Frontal cortex (tissue), 4 donors: ENCODE data around the gene TAF11. TPM values are rescaled to one million over a fixed set of nuclear protein-coding genes. Genes with fewer than 3 reads are reported as not detected.
"Not testable (repeated sequence)": the region's sequence is repeated elsewhere in the genome, so short reads cannot be mapped to it uniquely, and the experiment has no call there.

Experiments
- DNase-seq, 2 donors: peaks; one replicate each; pipeline ENCODE4 v3.0.0; 2012; ENCODE audit warnings: low spot score in 2 of 2
- FAIRE-seq: peaks from 2 replicates; lab custom pipeline; 2012; peaks lifted over from hg19 to GRCh38; lab: Jason Lieb, UNC
- total RNA-seq: library from RNA; depleted of rRNA; stranded (reverse); fragments of >200 nt; gene quantifications from one replicate; pipeline ENCODE4 v1.2.3, GENCODE V29; 2014
- donor health status: control.
- donor health status: control.
- donor health status: control.

The TAF11 gene, protein sequence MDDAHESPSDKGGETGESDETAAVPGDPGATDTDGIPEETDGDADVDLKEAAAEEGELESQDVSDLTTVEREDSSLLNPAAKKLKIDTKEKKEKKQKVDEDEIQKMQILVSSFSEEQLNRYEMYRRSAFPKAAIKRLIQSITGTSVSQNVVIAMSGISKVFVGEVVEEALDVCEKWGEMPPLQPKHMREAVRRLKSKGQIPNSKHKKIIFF
- total RNA-seq: 32.2 TPM

DNA sequence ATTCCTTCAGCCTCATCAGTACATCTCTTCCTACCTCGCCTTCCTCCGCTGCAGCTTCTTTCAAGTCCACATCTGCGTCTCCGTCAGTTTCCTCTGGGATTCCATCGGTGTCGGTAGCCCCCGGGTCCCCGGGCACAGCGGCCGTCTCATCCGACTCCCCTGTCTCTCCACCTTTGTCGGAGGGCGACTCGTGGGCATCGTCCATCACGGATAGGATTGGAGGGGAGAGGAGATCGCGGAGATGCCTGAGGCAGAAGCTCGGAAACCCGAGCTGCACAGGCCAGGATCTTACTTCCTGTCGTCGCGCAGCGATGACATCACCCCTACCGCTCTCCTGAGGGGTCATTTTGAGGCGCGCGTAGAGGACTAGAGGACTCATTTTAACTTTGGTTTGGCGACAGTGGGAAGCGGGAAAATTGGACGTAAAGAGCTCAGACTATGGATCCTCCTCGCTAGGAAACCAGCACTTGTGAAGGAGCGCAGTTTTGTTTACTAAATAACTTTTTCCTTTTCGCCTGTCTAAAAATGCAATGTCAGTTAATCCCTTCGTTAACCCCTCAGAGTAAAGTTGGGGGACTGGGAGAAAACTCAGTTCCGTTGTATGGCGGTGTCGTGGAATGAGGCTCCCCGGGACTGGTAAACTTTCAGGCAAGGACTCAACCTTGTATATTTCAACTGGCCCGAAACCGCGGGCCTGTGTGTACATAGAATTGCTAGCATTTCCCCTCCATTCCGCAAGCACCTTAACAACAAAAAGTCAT, at the start of gene TAF11:
TSS of gene TAF11 (minus strand) at position 290 of the 761 bp plus-strand sequence. CDS start at position 205, 85 bp downstream.
- FAIRE-seq (no peak), DNase-seq (peak; percentile 57 to 76)

DNA sequence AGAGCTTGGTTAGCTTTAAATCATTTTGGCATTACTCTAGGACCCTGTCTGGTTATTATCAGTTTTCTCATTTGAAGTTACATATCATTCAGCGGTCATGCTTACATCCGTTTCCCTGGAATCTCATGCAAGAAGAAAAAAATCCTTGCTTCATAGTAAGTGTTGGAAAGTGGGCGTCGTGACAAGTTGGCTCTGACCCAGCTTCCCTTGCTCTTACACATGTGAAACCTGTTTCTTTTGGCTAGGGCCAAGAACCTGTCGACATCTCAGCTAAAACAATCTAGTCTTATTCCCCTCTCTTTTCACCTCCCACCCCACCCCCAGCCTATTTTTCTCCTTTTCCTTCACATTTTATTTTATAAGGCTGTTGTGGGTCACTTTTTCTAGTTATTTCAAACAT, 46.7 kb upstream of the TAF11 start:
- FAIRE-seq (no peak), DNase-seq (peak in 1 of 2 donors; percentile 43)

DNA sequence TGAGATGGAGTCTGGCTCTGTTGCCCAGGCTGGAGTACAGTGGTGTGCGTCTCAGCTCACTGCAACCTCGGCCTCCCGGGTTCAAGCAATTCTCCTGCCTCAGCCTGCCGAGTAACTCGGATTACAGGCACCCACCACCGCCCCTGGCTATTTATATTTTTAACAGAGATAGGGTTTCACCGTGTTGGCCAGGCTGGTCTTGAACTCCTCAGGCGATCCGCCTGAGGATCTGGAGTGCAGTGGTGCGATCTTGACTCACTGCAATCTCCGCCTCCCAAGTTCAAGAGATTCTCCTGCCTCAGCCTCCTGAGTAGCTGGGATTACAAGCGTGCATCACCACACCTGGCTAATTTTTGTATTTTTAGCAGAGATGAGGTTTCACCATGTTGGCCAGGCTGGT, 44.4 kb upstream of the TAF11 start:
- DNase-seq, FAIRE-seq: not testable (repeated sequence)

DNA sequence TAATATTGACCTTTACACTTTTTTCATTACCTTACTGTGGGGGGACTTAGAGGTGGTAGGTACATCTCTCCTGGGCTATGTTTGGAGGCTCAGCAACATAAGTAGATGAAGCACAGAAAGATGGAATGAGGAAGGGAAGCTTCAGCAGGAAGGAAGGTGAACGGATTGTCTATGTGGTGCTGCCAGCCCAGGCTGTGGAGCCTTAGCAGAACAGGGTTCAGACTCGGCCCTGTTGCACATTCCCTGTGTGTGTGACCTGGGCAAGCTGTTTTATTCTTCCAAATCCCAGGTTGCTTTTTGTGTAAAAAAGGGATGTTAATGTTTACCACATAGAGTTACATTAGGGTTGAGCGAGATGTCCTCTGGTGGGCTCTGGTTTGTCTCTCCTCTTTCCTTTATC, 42.4 kb upstream of the TAF11 start:
- no peak for FAIRE-seq

DNA sequence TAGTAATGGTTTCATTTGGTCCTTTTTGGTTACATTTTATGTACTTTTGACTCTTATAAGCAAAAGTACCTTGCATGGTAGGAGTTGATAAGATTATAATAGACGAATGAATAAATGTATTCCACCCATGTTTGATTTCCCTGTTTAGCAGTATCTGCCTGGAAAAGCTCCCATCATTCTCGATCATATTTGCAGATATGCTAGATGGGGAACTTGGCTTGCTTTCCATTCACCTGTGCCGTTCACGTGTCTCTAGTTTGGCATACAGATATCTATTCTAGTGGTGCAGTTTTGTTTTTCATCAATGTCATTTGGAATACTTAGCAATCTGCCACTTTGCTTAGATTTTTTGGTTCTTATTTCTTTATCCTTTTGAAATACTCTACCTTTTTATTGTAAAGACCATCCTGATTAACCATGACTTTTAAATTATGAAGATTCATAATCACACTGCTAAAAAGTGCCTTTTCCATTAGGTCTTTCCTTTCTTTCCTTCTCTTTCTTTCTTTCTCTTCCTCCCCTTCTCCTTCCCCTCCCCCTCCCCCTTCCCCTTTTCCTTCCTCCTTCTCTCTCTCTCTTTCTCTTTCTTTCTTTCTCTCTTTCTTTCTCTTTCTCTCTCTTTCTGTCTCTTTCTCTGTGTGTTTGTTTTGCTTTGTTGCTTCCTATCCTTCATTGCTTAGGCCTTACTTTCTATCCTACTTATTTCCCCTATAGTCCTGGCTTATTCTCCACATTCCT, 41.6 kb upstream of the TAF11 start:
- FAIRE-seq (no peak), DNase-seq (no peak)

More for the DNA sequence above, 42.4 kb upstream of the TAF11 start:
- no peak for DNase-seq

DNA sequence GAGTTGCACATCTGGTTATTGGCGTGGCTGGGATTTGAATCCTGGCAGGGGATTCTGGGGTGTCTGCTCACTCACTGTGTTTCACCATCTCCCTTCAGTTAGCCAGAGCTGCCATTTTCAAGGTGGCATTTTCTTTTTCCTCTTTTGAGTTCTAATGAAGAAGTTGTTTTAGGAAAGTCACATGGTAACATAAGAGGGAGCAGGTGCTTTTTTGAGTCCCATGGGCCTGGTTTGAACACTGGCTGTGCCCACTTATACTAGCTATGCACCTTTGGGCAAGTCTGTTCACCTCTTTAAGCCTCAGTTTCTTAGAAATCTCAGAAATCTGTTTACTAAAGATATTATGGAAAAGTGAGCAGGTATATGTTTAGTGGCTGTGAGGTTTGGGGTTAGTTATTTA, 40.9 kb upstream of the TAF11 start:
- FAIRE-seq: no peak

DNA sequence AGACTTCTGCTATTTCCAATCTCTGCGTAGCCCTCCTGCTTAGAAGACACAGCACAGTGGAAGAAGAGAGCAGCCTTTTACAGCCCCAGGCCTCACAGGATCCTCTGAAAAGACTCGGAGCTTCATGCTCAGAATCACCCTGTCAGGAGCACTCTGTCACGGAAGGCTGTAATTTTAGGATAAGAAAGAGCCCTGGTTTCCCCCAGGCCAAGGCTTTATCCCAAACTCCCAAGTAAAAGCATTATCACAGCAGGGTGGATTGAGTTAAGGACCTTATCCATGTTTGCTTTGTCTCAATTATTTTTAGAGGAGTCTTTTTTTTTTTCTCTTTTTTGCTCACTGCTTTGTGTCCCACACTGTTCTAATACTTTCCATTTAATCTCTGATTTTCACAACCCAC, 40.4 kb upstream of the TAF11 start:
- no peak for FAIRE-seq
- DNase-seq: no peak

More for the DNA sequence above, 40.9 kb upstream of the TAF11 start:
- DNase-seq: no peak

DNA sequence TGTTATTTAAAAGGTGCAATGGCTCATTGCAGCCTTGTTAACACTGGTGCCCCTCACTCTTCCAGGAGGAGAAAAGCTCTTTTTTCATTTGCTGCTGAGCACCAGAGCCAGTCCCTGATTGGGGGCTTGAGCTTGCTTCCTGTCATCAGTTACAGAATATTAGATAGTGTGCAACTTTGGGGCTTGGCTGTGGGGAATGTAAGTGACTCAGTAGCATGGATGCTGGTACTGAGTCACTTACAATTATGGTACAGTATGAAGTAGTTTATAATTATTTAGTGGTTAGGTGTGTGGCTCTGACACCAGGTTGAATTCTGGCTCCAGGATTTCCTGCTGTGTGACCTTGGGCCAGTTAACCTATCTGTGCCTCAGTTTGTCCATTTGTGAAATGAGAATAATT, 38.8 kb upstream of the TAF11 start:
- no peak for FAIRE-seq
- no peak for DNase-seq

DNA sequence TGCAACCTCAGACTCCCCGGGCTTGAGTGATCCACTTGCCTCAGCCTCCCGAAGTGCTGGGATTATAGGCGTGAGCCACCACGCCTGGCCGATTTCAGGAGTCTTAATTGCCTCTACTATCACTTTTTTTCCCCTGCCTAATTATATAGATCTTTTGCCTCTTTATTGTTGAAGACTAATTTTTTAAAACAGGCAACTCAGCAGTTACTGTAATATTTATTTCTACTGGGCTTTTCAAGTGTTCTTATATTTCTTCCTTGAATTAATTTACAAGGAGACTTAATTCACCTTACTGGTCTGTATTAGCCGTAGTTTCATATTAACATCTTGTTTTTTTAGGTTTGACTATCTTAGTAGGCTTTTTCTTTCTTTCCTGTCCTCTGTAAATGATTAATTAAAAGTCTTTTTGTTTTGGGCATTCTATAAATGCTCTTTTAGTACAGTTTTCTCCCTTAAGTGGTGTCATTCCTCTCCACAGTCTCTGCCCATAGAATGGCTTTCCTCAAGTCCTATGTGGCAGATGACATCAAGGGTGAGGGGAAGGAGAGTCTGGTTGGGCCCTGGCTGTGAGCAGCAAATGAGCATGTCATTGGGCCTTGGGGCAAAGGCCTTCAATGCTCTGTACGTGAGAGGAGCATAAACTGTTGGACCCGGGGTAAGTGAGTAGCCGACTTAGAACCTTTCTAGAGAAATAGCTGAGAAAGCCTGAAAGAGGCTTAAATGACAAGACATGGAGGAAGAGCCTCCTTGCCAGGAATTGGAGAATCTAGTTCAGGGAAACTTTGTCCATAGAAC, 37.2 kb upstream of the TAF11 start:
- FAIRE-seq: no peak
- no peak for DNase-seq

DNA sequence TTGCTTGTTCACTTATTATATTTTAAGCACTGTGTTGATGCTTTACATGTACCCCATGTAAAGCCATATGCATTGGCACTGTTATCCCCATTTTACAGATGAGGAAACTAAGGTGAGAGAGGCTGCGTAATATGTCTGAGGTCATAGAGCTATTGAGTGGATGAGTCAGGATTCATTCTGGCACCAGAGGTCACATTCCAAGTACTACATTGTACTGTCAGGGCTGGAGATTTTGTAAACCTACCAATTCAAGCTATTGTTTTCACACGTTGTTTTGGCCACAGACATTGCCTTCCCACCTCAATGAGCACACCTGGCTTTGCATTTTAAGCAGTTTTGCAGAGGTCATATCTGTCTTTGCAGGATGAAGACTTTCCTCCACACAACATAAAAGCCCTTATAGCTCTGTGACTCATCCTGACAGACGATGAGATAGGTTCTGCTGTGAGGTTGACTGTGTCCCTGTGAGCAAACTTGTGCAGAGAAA, 34.4 kb upstream of the TAF11 start:
- no peak for FAIRE-seq
- no peak for DNase-seq

DNA sequence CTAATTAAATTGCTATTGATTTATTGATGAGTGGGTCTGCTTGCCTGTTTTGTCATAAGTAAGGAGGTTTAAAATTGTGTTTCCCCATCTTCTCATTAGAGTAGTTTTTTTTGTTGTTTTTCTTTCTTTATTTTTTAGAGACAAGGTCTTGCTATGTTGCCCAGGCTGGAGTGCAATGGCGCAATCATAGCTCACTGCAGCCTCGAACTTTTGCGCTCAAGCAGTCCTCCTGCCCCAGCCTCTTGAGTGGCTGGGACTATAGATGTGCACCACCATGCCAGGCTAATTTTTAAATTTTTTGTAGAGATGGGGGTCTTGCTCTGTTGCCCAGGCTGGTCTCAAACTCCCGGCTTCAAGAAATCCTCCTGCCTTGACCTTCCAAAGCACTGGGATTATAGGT, 32.3 kb upstream of the TAF11 start:
- FAIRE-seq: no peak

DNA sequence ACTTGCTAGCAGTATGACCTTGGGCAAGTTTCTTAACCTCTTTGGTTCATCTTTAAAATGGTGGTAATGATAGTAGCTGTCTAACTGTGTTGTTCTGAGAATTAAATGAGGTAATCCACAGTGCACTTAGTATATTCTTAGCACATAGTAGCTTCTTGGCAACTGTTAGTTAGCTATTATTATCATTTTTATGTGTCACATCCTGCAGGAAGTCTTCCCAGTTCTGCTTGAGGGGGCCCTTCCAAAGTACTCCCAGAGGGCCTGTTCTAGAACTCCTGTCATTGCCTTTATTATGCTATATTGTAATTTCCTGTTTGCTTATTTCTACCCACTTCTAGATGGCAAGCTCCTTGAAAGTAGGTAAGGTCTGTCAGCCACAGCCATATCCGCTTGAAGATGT, 31.8 kb upstream of the TAF11 start:
- DNase-seq (no peak), FAIRE-seq (no peak)

More for the DNA sequence above, 32.3 kb upstream of the TAF11 start:
- no peak for DNase-seq

DNA sequence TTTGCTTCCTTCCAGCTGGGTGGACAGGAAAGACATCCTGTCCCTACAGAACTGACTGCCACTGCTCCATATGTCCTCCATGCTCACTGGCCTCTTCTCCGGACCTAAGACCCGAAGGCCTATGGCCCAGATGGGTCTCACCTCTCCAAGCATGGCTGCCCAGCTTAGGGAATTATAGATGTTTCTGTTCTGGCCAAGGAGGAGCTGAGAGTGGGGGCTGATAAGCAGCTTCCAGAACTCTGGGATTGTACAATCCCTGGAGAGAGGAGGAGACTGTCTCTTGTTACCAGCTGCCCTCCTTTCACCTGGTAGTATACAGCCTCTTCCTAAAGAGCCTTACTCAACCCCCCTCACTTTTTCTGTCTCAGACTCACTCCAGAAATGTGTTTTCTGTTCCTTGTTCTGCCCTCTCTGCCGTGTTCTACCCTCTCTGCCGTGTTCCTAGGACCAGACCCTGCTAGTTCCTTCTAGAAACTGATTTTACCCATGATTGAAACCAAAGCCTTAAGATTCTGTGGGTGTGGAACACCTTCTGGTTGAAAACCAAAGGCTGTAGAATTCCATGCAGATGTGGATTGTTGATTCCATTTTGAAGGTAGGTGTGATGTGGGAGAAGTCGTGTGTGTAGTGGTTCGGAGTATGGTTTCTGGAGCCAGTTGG, 29.9 kb upstream of the TAF11 start:
- no peak for FAIRE-seq
- DNase-seq: no peak

DNA sequence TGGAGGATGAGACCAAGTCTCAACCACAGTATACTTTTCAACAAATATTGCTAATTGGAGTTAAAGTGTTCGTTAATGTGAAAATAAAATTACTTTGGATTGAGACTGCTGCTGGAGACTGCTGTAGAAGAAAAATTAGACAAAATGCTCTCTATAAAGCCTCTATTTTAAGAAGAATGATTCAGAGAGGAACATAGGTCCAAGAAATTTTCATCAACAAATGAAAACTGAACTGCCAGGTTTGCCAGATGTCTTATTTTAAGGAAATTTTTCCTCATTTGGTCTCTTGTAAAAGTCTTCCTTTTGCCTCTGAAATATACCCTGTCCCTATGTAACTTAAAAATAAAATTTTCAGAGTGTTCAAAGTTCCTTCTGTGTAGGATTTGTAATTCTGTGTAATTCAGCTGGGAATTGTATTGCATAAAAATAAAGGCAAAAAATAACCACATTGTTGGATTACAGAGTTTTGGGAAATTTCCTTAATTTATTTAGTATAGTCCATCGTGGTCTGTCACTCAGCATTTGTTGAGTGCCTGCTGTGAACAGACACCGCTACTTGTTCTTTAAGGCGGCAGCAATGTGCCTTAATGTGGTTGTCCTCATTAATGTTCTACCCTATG, 28.6 kb upstream of the TAF11 start:
- FAIRE-seq: no peak
- DNase-seq: no peak

DNA sequence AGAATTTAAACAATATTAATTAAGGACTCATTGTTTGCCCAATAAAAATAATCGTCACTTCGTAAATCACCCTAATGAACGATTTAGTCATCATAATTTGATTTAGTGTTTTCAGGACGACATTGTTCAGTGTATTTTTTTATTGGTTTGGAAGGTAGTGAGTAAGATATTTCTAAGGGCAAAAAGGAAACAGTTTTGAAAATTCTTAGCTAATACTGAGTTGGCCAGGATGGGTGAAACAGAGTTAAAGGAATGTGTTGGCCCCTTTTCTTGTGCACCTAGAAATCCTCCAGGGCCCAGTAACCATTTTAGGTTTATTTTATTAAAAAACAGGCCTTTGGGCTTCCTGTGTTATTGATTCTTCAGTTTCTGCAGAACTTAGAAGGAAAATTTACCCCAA, 26.5 kb upstream of the TAF11 start:
- FAIRE-seq: no peak
- no peak for DNase-seq

DNA sequence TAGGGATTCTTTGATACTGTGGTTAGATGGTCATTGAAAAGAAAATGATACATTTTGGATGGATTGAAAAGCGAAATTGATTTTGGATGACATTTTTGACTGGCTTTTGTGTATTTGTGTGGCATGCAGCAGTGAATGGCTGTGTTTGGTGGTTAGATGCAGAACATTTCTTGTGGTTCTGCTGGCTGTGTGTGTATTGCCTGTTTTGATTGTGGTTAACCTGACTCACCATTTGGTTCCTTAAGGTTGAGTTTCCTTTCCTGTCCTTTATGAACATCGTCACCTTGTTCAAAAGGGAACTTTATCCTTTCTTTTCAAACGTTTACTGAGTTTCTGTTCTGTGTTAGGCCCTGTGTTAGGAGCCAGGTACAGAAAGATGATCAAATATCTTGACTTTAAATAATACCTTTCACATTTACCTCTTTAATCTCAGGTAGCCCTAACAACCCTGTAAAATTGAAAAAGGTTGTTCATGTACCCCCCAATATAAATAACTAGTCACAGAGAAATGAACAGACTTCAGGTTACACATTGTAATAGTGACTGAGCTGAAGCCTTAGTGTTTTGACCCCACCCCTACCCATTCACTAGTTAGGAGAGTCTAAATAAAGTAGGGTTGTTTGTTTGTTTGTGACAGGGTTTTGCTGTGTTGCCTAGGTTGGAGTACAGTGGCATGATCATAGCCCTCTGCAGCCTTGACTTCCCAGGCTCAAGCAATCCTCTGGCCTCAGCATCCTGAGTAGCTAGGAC, 25.0 kb upstream of the TAF11 start:
- DNase-seq (no peak), FAIRE-seq (no peak)

DNA sequence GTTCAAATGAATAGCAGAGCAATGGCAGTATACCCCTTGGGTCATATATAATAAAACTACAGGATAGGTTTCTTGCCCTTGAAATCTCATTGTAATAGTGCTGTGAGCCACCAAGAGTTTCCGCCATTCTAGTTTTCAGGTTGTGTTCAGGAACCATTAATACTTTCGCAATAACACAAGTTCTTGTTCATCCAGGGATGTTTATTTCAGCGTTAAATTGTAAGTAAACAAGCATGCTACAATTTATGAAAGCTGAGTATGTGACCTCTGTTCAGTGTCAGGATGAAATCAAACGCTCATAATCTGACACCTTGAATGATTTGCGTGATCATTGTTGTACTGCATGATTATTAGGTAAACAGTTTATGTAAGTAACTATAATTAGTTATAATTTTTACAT, 24.0 kb upstream of the TAF11 start:
- DNase-seq: no peak
- FAIRE-seq: no peak

DNA sequence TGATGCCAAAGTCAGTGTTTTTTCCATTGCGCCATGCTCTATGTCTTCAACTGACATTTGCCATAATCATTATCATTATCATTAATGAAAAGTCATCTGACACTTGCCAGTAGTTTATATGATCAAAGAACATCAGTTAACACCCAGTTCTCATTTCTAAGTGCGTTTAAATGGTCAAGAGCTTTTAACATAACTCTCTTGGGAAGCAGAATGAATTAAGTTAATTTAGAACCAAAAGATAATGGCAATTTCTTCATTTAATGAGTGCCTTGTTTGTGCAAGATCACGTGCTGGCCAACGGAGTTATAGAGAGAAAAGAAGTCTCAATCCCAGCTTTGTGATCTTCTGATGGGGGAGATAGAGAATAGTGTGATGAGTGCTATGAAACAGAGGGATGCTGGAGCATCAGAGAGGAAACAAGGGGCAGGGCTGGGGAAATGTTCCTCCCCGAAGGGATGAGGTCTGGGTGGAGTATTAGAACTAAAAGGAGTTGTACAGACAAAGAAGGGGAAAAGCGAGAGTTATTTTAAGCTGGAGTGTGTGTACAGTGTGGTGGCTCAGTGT, 21.6 kb upstream of the TAF11 start:
- FAIRE-seq: no peak

More for the DNA sequence above, 21.6 kb upstream of the TAF11 start:
- DNase-seq: no peak
